WTC11 (cell line): ENCODE results near the gene STAB1. TPM values are rescaled to one million over a fixed set of nuclear protein-coding genes. Genes with fewer than 3 reads are reported as not detected.

Experiments used
- ATAC-seq: fragments of 200-7000 bp; cut with Tn5 transposase; 2 replicates; pipeline ENCODE4 v1.10.0; 2021; ENCODE audit warnings: mild to moderate bottlenecking, moderate library complexity
- CTCF ChIA-PET: fragments of 300-600 bp; sonication (Branson Sonifier 250); formaldehyde crosslinking; loops from one replicate; lab custom pipeline; 2021; ENCODE audit warnings: antibody characterized with exemption; lab: Charles Lee
- POLR2A ChIA-PET: fragments of 350-600 bp; sonication (Branson Sonifier 250); formaldehyde crosslinking; loops from one replicate; lab custom pipeline; 2021; ENCODE audit warnings: antibody characterized with exemption; lab: Charles Lee
- DNase-seq: peaks from one replicate; pipeline ENCODE4 v3.0.0; 2021; ENCODE audit warnings: low spot score
- H3K27ac Mint-ChIP-seq: 2 replicates; pipeline ENCODE4 v1.8.0; 2021; ENCODE audit warnings: mixed read lengths
- H3K27me3 Mint-ChIP-seq: 2 replicates; pipeline ENCODE4 v1.8.0; 2021; ENCODE audit warnings: low read depth, mild to moderate bottlenecking, moderate library complexity, mixed read lengths
- H3K36me3 Mint-ChIP-seq: 2 replicates; pipeline ENCODE4 v1.8.0; 2021; ENCODE audit warnings: mixed read lengths
- H3K4me1 Mint-ChIP-seq: 2 replicates; pipeline ENCODE4 v1.8.0; 2022; ENCODE audit warnings: mixed read lengths
- H3K4me3 Mint-ChIP-seq: 2 replicates; pipeline ENCODE4 v1.8.0; 2021; ENCODE audit warnings: mild to moderate bottlenecking, moderate library complexity, mixed read lengths
- H3K9me3 Mint-ChIP-seq: 2 replicates; pipeline ENCODE4 v1.8.0; 2021; ENCODE audit warnings: mixed read lengths
- CREM ChIP-seq: sonication (generic); formaldehyde crosslinking; IDR thresholded peaks from 2 replicates; pipeline ENCODE4 v1.8.1; 2022; ENCODE audit warnings: mild to moderate bottlenecking, missing genetic modification reagents, moderate library complexity
- E2F1 ChIP-seq: sonication (generic); formaldehyde crosslinking; IDR thresholded peaks from 2 replicates; pipeline ENCODE4 v1.8.0; 2022; ENCODE audit warnings: mild to moderate bottlenecking, missing genetic modification reagents
- E2F4 ChIP-seq: sonication (generic); formaldehyde crosslinking; IDR thresholded peaks from 2 replicates; pipeline ENCODE4 v1.8.1; 2022; ENCODE audit warnings: low read depth, mild to moderate bottlenecking, moderate library complexity, missing genetic modification reagents, borderline replicate concordance
- FOXK1 ChIP-seq: sonication (generic); formaldehyde crosslinking; IDR thresholded peaks from 2 replicates; pipeline ENCODE4 v1.8.0; 2022; ENCODE audit warnings: mild to moderate bottlenecking, moderate library complexity, missing genetic modification reagents
- FOXP1 ChIP-seq: sonication (generic); formaldehyde crosslinking; IDR thresholded peaks from 2 replicates; pipeline ENCODE4 v1.8.0; 2022; ENCODE audit warnings: missing genetic modification reagents, mild to moderate bottlenecking, moderate library complexity, borderline replicate concordance
- HMGA2 ChIP-seq: fragments of 250-450 bp; sonication (Bioruptor Pico); IDR thresholded peaks from 2 replicates; pipeline ENCODE4 v1.4.0; 2021; ENCODE audit warnings: mild to moderate bottlenecking, moderate library complexity
- IRF1 ChIP-seq: sonication (generic); formaldehyde crosslinking; IDR thresholded peaks from 2 replicates; pipeline ENCODE4 v1.8.0; 2023; ENCODE audit warnings: missing genetic modification reagents
- IRF2 ChIP-seq: sonication (generic); formaldehyde crosslinking; IDR thresholded peaks from 2 replicates; pipeline ENCODE4 v1.8.0; 2022; ENCODE audit warnings: low read depth, missing genetic modification reagents, borderline replicate concordance
- MAX ChIP-seq: sonication (generic); formaldehyde crosslinking; IDR thresholded peaks from 2 replicates; pipeline ENCODE4 v1.8.0; 2022; ENCODE audit warnings: mild to moderate bottlenecking, missing genetic modification reagents
- MXD4 ChIP-seq: fragments of 250-450 bp; sonication (Bioruptor Pico); IDR thresholded peaks from 2 replicates; pipeline ENCODE4 v1.8.0; 2021; ENCODE audit warnings: mild to moderate bottlenecking, moderate library complexity, borderline replicate concordance
- NR1H2 ChIP-seq: sonication (generic); formaldehyde crosslinking; IDR thresholded peaks from 2 replicates; pipeline ENCODE4 v1.9.0; 2021; ENCODE audit warnings: mild to moderate bottlenecking, moderate library complexity, missing genetic modification reagents
- NR3C1 ChIP-seq: sonication (generic); formaldehyde crosslinking; conservative IDR thresholded peaks from 2 replicates; pipeline ENCODE4 v1.8.1; 2023; ENCODE audit warnings: low read depth, mild to moderate bottlenecking, missing genetic modification reagents
- OVOL2 ChIP-seq: fragments of 250-450 bp; sonication (Bioruptor Pico); IDR thresholded peaks from 2 replicates; pipeline ENCODE4 v1.9.0; 2021; ENCODE audit warnings: mild to moderate bottlenecking, borderline replicate concordance
- RELA ChIP-seq: sonication (generic); formaldehyde crosslinking; IDR thresholded peaks from 2 replicates; pipeline ENCODE4 v1.8.1; 2022; ENCODE audit warnings: missing genetic modification reagents, mild to moderate bottlenecking, borderline replicate concordance
- RORB ChIP-seq: fragments of 250-450 bp; sonication (Bioruptor Pico); IDR thresholded peaks from 2 replicates; pipeline ENCODE4 v1.9.0; 2021; ENCODE audit warnings: mild to moderate bottlenecking
- SMAD4 ChIP-seq: sonication (generic); formaldehyde crosslinking; IDR thresholded peaks from 2 replicates; pipeline ENCODE4 v1.8.0; 2022; ENCODE audit warnings: mild to moderate bottlenecking, missing genetic modification reagents
- ZMAT4 ChIP-seq: fragments of 250-450 bp; sonication (Bioruptor Pico); IDR thresholded peaks from 2 replicates; pipeline ENCODE4 v1.9.0; 2021; ENCODE audit warnings: mild to moderate bottlenecking
- ZNF138 ChIP-seq: sonication (generic); formaldehyde crosslinking; conservative IDR thresholded peaks from 2 replicates; pipeline ENCODE4 v1.8.1; 2022; ENCODE audit warnings: mild to moderate bottlenecking, moderate library complexity, missing genetic modification reagents
- ZNF219 ChIP-seq: sonication (generic); formaldehyde crosslinking; IDR thresholded peaks from 2 replicates; pipeline ENCODE4 v1.8.0; 2023; ENCODE audit warnings: missing genetic modification reagents, mild to moderate bottlenecking, borderline replicate concordance
- ZNF263 ChIP-seq: sonication (generic); formaldehyde crosslinking; IDR thresholded peaks from 2 replicates; pipeline ENCODE4 v1.8.1; 2022; ENCODE audit warnings: low read depth, mild to moderate bottlenecking, moderate library complexity, missing genetic modification reagents
- ZNF671 ChIP-seq: fragments of 250-450 bp; sonication (Bioruptor Pico); IDR thresholded peaks from 2 replicates; pipeline ENCODE4 v1.8.0; 2021; ENCODE audit warnings: mild to moderate bottlenecking
- ZSCAN18 ChIP-seq: fragments of 250-450 bp; sonication (Bioruptor Pico); IDR thresholded peaks from 2 replicates; pipeline ENCODE4 v2.1.2; 2022; ENCODE audit warnings: mild to moderate bottlenecking, moderate library complexity
- total RNA-seq: library from RNA; stranded (reverse); gene quantifications from 3 replicates; pipeline ENCODE4 v1.2.3, GENCODE V29; 2021

Gene STAB1
- total RNA-seq, 1 experiment from 2014 or later, result 1.9 TPM

- ATAC-seq (no peak), DNase-seq (no peak)
- CTCF ChIA-PET, result interaction anchor here (0.6 to 7.4 kb wide), 20 partner anchors 11 to 799 kb away, joined by 3 to 82 read pairs (median 6); no protein-coding TSS in a partner anchor
- POLR2A ChIA-PET, result interaction anchor here (0.6 kb wide), 1 partner anchor 23 kb away, joined by 8 read pairs; no protein-coding TSS in a partner anchor
- Mint-ChIP-seq H3K9me3 (no peaks in the 10 kb centered on the region), H3K27me3 (no peaks in the 10 kb centered on the region; the same call in 1 of the 2 replicates), H3K27ac (no peak overlapping the region), H3K36me3 (no peaks in the 10 kb centered on the region)
- TF ChIP-seq ZSCAN18 (CRISPR knock-in tag), result no peak
- no peak for TF ChIP-seq NR1H2 (CRISPR knock-in tag)
- no peak for TF ChIP-seq E2F1 (CRISPR knock-in tag)
- no peak for TF ChIP-seq NR3C1 (CRISPR knock-in tag)
- no peak for TF ChIP-seq CREM (CRISPR knock-in tag)
- TF ChIP-seq FOXK1 (CRISPR knock-in tag), result no peak
- TF ChIP-seq RELA (CRISPR knock-in tag), result no peak
- TF ChIP-seq ZMAT4 (CRISPR knock-in tag), result no peak
- TF ChIP-seq SMAD4 (CRISPR knock-in tag), result no peak
- TF ChIP-seq IRF1 (CRISPR knock-in tag), result no peak
- no peak for TF ChIP-seq ZNF219
- no peak for TF ChIP-seq MXD4
- TF ChIP-seq, all 79 proteins: peak for 0
- Mint-ChIP-seq H3K4me3 (no peak overlapping the region), H3K4me1 (peaks cover 11% of the 10 kb centered on the region; the same call in 1 of the 2 replicates)
These were observed 47.4 kb upstream of the STAB1 start for GRCh38 chr3:52447512-52448355.

GRCh38 chr3:52450489-52451236 lies 44.5 kb upstream of the STAB1 start:
- ChIA-PET POLR2A (no interaction called here), CTCF (interaction anchor here (0.7 to 7.4 kb wide), 6 partner anchors 23 to 230 kb away, joined by 3 to 82 read pairs (median 7); no protein-coding TSS in a partner anchor)
- no peak for ATAC-seq
- Mint-ChIP-seq H3K36me3 (no peaks in the 10 kb centered on the region), H3K9me3 (no peaks in the 10 kb centered on the region), H3K4me1 (peaks cover 25% of the 10 kb centered on the region), H3K4me3 (no peak overlapping the region)
- no peak for DNase-seq
- no peak for TF ChIP-seq HMGA2
- TF ChIP-seq, all 79 proteins: peak for 0
- Mint-ChIP-seq H3K27ac (0 out of 2 replicates have a peak overlapping the region, but pooled peaks have one; percentile 16), H3K27me3 (no peaks in the 10 kb centered on the region; the same call in 1 of the 2 replicates)

- DNase-seq (no peak), ATAC-seq (no peak)
- Mint-ChIP-seq H3K27ac (peak overlapping the region; percentile 42; the same call in 1 of the 2 replicates), H3K4me3 (no peak overlapping the region), H3K4me1 (peaks cover 25% of the 10 kb centered on the region), H3K27me3 (no peaks in the 10 kb centered on the region; the same call in 1 of the 2 replicates), H3K9me3 (no peaks in the 10 kb centered on the region), H3K36me3 (no peaks in the 10 kb centered on the region)
- POLR2A ChIA-PET, result no interaction called here
- CTCF ChIA-PET, result interaction anchor here (0.7 to 3.8 kb wide), 3 partner anchors 22 to 66 kb away, joined by 3 to 20 read pairs (median 9); no protein-coding TSS in a partner anchor
- TF ChIP-seq MAX (CRISPR knock-in tag) (no peak), E2F4 (CRISPR knock-in tag) (no peak), ZNF138 (no peak), ZNF263 (CRISPR knock-in tag) (no peak), IRF1 (CRISPR knock-in tag) (no peak), IRF2 (no peak), OVOL2 (no peak), RORB (CRISPR knock-in tag) (no peak), ZNF671 (CRISPR knock-in tag) (no peak), FOXP1 (CRISPR knock-in tag) (no peak)
These were observed 43.7 kb upstream of the STAB1 start for GRCh38 chr3:52451237-52452083.
